Stomach (tissue), 9 donors: ENCODE measurements around the gene WASL. TPM values are rescaled to one million over a fixed set of nuclear protein-coding genes. Genes with fewer than 3 reads are reported as not detected.

Experiments used
- DNase-seq, 2 donors: peaks; one replicate each; pipeline versions ENCODE4 v3.0.0 to v3.0.0-alpha.2; 2013 to 2019
- H3K27ac ChIP-seq, 5 donors: fragments of 200-600 bp in 4 of 5; sonication (generic) in 4 of 5; one replicate each; pipeline ENCODE4 v1.5.1; 2013 to 2019; ENCODE audit warnings: mild to moderate bottlenecking in 1 of 5, moderate library complexity in 1 of 5
- H3K27me3 ChIP-seq, 3 donors: fragments of 200-600 bp; sonication (generic); one replicate each; pipeline ENCODE4 v1.5.1; 2017 to 2019; ENCODE audit warnings: mixed run types in 1 of 3
- H3K36me3 ChIP-seq, 4 donors: fragments of 200-600 bp; sonication (generic); 1 replicate in 3 of 4; 2 replicates in 1 of 4; pipeline ENCODE4 v1.5.1; 2016 to 2019
- H3K4me1 ChIP-seq, 4 donors: fragments of 200-600 bp; sonication (generic); one replicate each; pipeline ENCODE4 v1.5.1; 2016 to 2019
- H3K4me3 ChIP-seq, 4 donors: fragments of 200-600 bp; sonication (generic) in 3 of 4; one replicate each; pipeline ENCODE4 v1.5.1; 2016 to 2019; ENCODE audit warnings: mild to moderate bottlenecking in 1 of 4
- H3K9me3 ChIP-seq, 4 donors: fragments of 200-600 bp; sonication (generic); one replicate each; pipeline ENCODE4 v1.5.1; 2016 to 2019
- CTCF ChIP-seq, 7 experiments: fragments of 450-650 bp in 4 of 7; fragments of 200-600 bp in 3 of 7; sonication (generic) in 3 of 7; IDR thresholded peaks; one replicate each; pipeline ENCODE4 v1.5.1; 2016 to 2019; ENCODE audit warnings: antibody characterized with exemption in 7 of 7, control low read depth in 2 of 7, mild to moderate bottlenecking in 1 of 7
- EP300 ChIP-seq: sonication (generic); formaldehyde crosslinking; IDR thresholded peaks from one replicate; pipeline ENCODE4 v1.6.1; 2017; ENCODE audit warnings: antibody characterized with exemption
- POLR2A ChIP-seq, 4 donors: fragments of 450-650 bp; IDR thresholded peaks; one replicate each; pipeline ENCODE4 v1.6.1; 2016; ENCODE audit warnings: antibody characterized with exemption in 4 of 4, control low read depth in 2 of 4, mild to moderate bottlenecking in 1 of 4, moderate library complexity in 1 of 4
- POLR2AphosphoS5 ChIP-seq, 3 donors: sonication (generic); formaldehyde crosslinking; IDR thresholded peaks; one replicate each; pipeline ENCODE4 v1.6.1; 2016; ENCODE audit warnings: antibody characterized with exemption in 3 of 3
- WGBS, 5 donors: extraction: QIAGEN DNeasy Blood & Tissue Kit in 3 of 5; methylation state at CpG; one replicate each; pipeline versions ENCODE4 v1.1.5 to v1.1.7; 2013 to 2018; 5-methylcytosine and 5-hydroxymethylcytosine counted together
- intact Hi-C: fragments of 100-400 bp; cut with DNase I; formaldehyde crosslinking; loops from one replicate; pipeline ENCODE4 v1.15.1; 2023; ENCODE audit warnings: low total_unique reads
- polyA plus RNA-seq, 3 donors: library from polyadenylated mRNA; stranded (reverse); fragments of 200-250 nt; gene quantifications; one replicate each; pipeline ENCODE4 v1.2.3, GENCODE V29; 2013
- total RNA-seq, 5 donors: library from RNA; depleted of rRNA; stranded (reverse); fragments of >200 nt; gene quantifications; one replicate each; pipeline versions ENCODE4 v1.1.0 to v1.2.3, GENCODE V29; 2014 to 2016
- donor health status: healthy with polysubstance abuse.
- donor health status: Bipolar disorder and iron deficiency.
- donor health status: healthy.

The WASL gene
- total and polyA plus RNA-seq, 8 donors = 9.0 to 56.7 (median 21.7) TPM

GRCh38 chr7:123640583-123640982 lies 108.2 kb downstream of the WASL start:
- intact Hi-C loops = loop anchor here (5.0 kb wide), 1 partner anchor 222 kb away; no protein-coding TSS in a partner anchor
- no peak overlapping the region for H3K27ac ChIP-seq

GRCh38 chr7:123639631-123640030 lies 109.2 kb downstream of the WASL start:
- H3K27ac ChIP-seq = no peak overlapping the region
- H3K9me3 ChIP-seq = no peaks in the 10 kb centered on the region
- H3K36me3 ChIP-seq = no peaks in the 10 kb centered on the region
- TF ChIP-seq EP300 = no peak
- no peak for TF ChIP-seq CTCF (IDR thresholded peaks at IDR 0.05)
- peaks cover 0 to 12% (median 7%) of the 10 kb centered on the region in 4 donors for H3K4me1 ChIP-seq
- DNase-seq = no peak
- no peaks in the 10 kb centered on the region for H3K27me3 ChIP-seq
- H3K4me3 ChIP-seq = no peak overlapping the region
- WGBS, 5 donors = 81 to 90% (median 83%) methylated on average over 2 of the region's 2 CpGs
- intact Hi-C loops = loop anchor here (5.0 kb wide), 1 partner anchor 223 kb away; no protein-coding TSS in a partner anchor

More at GRCh38 chr7:123640583-123640982, 108.2 kb downstream of the WASL start:
- Histone ChIP-seq H3K36me3 (no peaks in the 10 kb centered on the region), H3K4me3 (no peak overlapping the region), H3K27me3 (no peaks in the 10 kb centered on the region), H3K9me3 (no peaks in the 10 kb centered on the region), H3K4me1 (peaks cover 0 to 12% (median 7%) of the 10 kb centered on the region in 4 donors)
- TF ChIP-seq EP300 = no peak
- TF ChIP-seq POLR2AphosphoS5 (IDR thresholded peaks at IDR 0.05) = no peak
- TF ChIP-seq CTCF (IDR thresholded peaks at IDR 0.05) = no peak
- no peak for TF ChIP-seq POLR2A (IDR thresholded peaks at IDR 0.05)
- DNase-seq = no peak

- no peak overlapping the region for H3K27ac ChIP-seq
Observed at GRCh38 chr7:123637878-123638277, 110.9 kb downstream of the WASL start.

GRCh38 chr7:123637203-123637602 lies 111.6 kb downstream of the WASL start:
- no peaks in the 10 kb centered on the region for H3K27me3 ChIP-seq
- H3K27ac ChIP-seq = no peak overlapping the region
- TF ChIP-seq POLR2A (IDR thresholded peaks at IDR 0.05) (no peak), EP300 (no peak), CTCF (IDR thresholded peaks at IDR 0.05) (no peak), POLR2AphosphoS5 (IDR thresholded peaks at IDR 0.05) (no peak)
- no peaks in the 10 kb centered on the region for H3K36me3 ChIP-seq
- no peak for DNase-seq
- intact Hi-C loops = no loop called here
- no peak overlapping the region for H3K4me3 ChIP-seq
- WGBS, 5 donors = 33 to 49% (median 38%) methylated on average over 3 of the region's 3 CpGs
- no peaks in the 10 kb centered on the region for H3K9me3 ChIP-seq
- H3K4me1 ChIP-seq = no peaks in the 10 kb centered on the region

More at GRCh38 chr7:123637878-123638277, 110.9 kb downstream of the WASL start:
- H3K36me3 ChIP-seq = no peaks in the 10 kb centered on the region
- DNase-seq = no peak
- no peaks in the 10 kb centered on the region for H3K4me1 ChIP-seq
- intact Hi-C loops = no loop called here
- no peak overlapping the region for H3K4me3 ChIP-seq
- no peaks in the 10 kb centered on the region for H3K27me3 ChIP-seq
- WGBS, 5 donors = 67 to 81% (median 77%) methylated on average over 2 of the region's 2 CpGs
- no peak for TF ChIP-seq CTCF (IDR thresholded peaks at IDR 0.05)
- no peak for TF ChIP-seq EP300
- no peak for TF ChIP-seq POLR2AphosphoS5 (IDR thresholded peaks at IDR 0.05)
- TF ChIP-seq POLR2A (IDR thresholded peaks at IDR 0.05) = no peak
- no peaks in the 10 kb centered on the region for H3K9me3 ChIP-seq
